H1 (cell line): ENCODE results near the gene AGRN. TPM values are rescaled to one million over a fixed set of nuclear protein-coding genes. Genes with fewer than 3 reads are reported as not detected.
A peak's percentile ranks its signal among the peaks of the same experiment; 100 is the strongest.

Experiments used
- CTCF ChIA-PET: fragments of 300-600 bp; sonication (Branson Sonifier 250); formaldehyde crosslinking; loops from one replicate; lab custom pipeline; 2021; ENCODE audit not compliant: partially characterized antibody; lab: Charles Lee
- POLR2A ChIA-PET: fragments of 300-600 bp; sonication (Branson Sonifier 250); formaldehyde crosslinking; loops from one replicate; lab custom pipeline; 2021; ENCODE audit warnings: inconsistent platforms; ENCODE audit not compliant: partially characterized antibody; lab: Charles Lee
- DNase-seq, 2 experiments: peaks; one replicate each; pipeline versions ENCODE4 v3.0.0 to v3.0.0-alpha.2; 2010 to 2022; ENCODE audit warnings: low spot score in 2 of 2, low read depth in 1 of 2, mixed read lengths in 1 of 2
- FAIRE-seq: peaks from 2 replicates; lab custom pipeline; 2011; peaks lifted over from hg19 to GRCh38; lab: Jason Lieb, UNC
- H2AFZ ChIP-seq: 2 replicates; pipeline ENCODE4 v1.8.1; 2012; ENCODE audit warnings: low read length, inconsistent platforms
- H2AK5ac ChIP-seq: 2 replicates; pipeline ENCODE4 v1.6.1; 2013; ENCODE audit warnings: low read depth, low read length
- H2BK120ac ChIP-seq: replicated peaks from 2 replicates; pipeline ENCODE3; 2013; ENCODE audit warnings: low read depth, low read length, inconsistent platforms
- H2BK12ac ChIP-seq: 2 replicates; pipeline ENCODE4 v1.6.1; 2013; ENCODE audit warnings: low read depth, low read length
- H2BK15ac ChIP-seq: 2 replicates; pipeline ENCODE4 v1.6.1; 2013; ENCODE audit warnings: low read length
- H2BK20ac ChIP-seq: 2 replicates; pipeline ENCODE4 v1.6.1; 2013; ENCODE audit warnings: low read length
- H2BK5ac ChIP-seq: 2 replicates; pipeline ENCODE4 v1.6.1; 2013; ENCODE audit warnings: low read depth, low read length
- H3K14ac ChIP-seq: 2 replicates; pipeline ENCODE4 v1.6.1; 2013; ENCODE audit warnings: inconsistent platforms; ENCODE audit not compliant: insufficient read length
- H3K18ac ChIP-seq: 2 replicates; pipeline ENCODE4 v1.6.1; 2013; ENCODE audit warnings: low read length; ENCODE audit errors: extremely low read depth
- H3K23ac ChIP-seq: 2 replicates; pipeline ENCODE4 v1.6.1; 2013; ENCODE audit warnings: inconsistent platforms; ENCODE audit not compliant: insufficient read length
- H3K23me2 ChIP-seq: 2 replicates; pipeline ENCODE4 v1.6.1; 2013; ENCODE audit warnings: low read depth, low read length
- H3K27ac ChIP-seq: 2 replicates; pipeline ENCODE4 v1.6.1; 2011; ENCODE audit warnings: low read depth, low read length, inconsistent platforms
- H3K27me3 ChIP-seq, 4 experiments: replicated peaks in 1 of 4; 1 replicate in 1 of 4; 2 replicates in 3 of 4; pipeline versions ENCODE4 v1.6.1 to v1.8.1; 2011 to 2013; ENCODE audit warnings: low read length in 3 of 4, mild to moderate bottlenecking in 3 of 4, inconsistent platforms in 2 of 4, mixed read lengths in 2 of 4, moderate library complexity in 1 of 4; ENCODE audit not compliant: control insufficient read depth in 3 of 4, insufficient read depth in 3 of 4; ENCODE audit errors: extremely low read depth in 1 of 4
- H3K36me3 ChIP-seq, 4 experiments: 2 replicates each; pipeline versions ENCODE4 v1.6.1 to v1.8.1; 2011 to 2013; ENCODE audit warnings: mild to moderate bottlenecking in 4 of 4, low read length in 3 of 4, moderate library complexity in 2 of 4, control low read depth in 1 of 4, inconsistent platforms in 1 of 4; ENCODE audit not compliant: insufficient read depth in 4 of 4, control insufficient read depth in 2 of 4
- H3K4ac ChIP-seq: replicated peaks from 2 replicates; pipeline ENCODE3; 2013; ENCODE audit warnings: low read length, low read depth, mixed read lengths, inconsistent platforms; ENCODE audit not compliant: insufficient read length
- H3K4me1 ChIP-seq, 4 experiments: replicated peaks in 1 of 4; 1 replicate in 1 of 4; 2 replicates in 3 of 4; pipeline versions ENCODE4 v1.6.1 to v1.8.1; 2011 to 2013; ENCODE audit warnings: low read length in 3 of 4, inconsistent platforms in 2 of 4, mixed read lengths in 1 of 4; ENCODE audit not compliant: insufficient read depth in 4 of 4, control insufficient read depth in 3 of 4
- H3K4me2 ChIP-seq, 2 experiments: 2 replicates each; pipeline versions ENCODE4 v1.6.1 to v1.8.1; 2011 to 2013; ENCODE audit warnings: low read depth in 2 of 2, low read length in 2 of 2, control low read depth in 1 of 2, inconsistent platforms in 1 of 2, mild to moderate bottlenecking in 1 of 2; ENCODE audit not compliant: insufficient read depth in 1 of 2
- H3K4me3 ChIP-seq, 4 experiments: fragments of 200-600, 300-600 bp in 1 of 4; sonication (generic), shearing (Covaris generic), sonication (Bioruptor Twin) in 1 of 4; 2 replicates each; pipeline versions ENCODE4 v1.5.1 to v1.8.1; 2011 to 2016; ENCODE audit warnings: low read length in 4 of 4, low read depth in 3 of 4, control low read depth in 2 of 4, inconsistent platforms in 2 of 4, mild to moderate bottlenecking in 2 of 4, mixed read lengths in 1 of 4, moderate library complexity in 1 of 4; ENCODE audit not compliant: insufficient read depth in 2 of 4; ENCODE audit errors: extremely low read depth in 1 of 4
- H3K56ac ChIP-seq: replicated peaks from 2 replicates; pipeline ENCODE3; 2013; ENCODE audit warnings: low read depth, mild to moderate bottlenecking, mixed read lengths, low read length, inconsistent platforms; ENCODE audit not compliant: insufficient read length
- H3K79me1 ChIP-seq: 2 replicates; pipeline ENCODE4 v1.6.1; 2013; ENCODE audit warnings: low read depth, low read length, control low read depth
- H3K79me2 ChIP-seq, 2 experiments: 2 replicates each; pipeline versions ENCODE4 v1.6.1 to v1.8.1; 2012 to 2013; ENCODE audit warnings: low read length in 2 of 2, mild to moderate bottlenecking in 2 of 2, inconsistent platforms in 1 of 2; ENCODE audit not compliant: insufficient read depth in 2 of 2, control insufficient read depth in 1 of 2
- H3K9ac ChIP-seq, 4 experiments: replicated peaks in 1 of 4; 1 replicate in 1 of 4; 2 replicates in 3 of 4; pipeline versions ENCODE4 v1.6.1 to v1.8.1; 2011 to 2013; ENCODE audit warnings: low read depth in 3 of 4, low read length in 3 of 4, control low read depth in 2 of 4, mild to moderate bottlenecking in 2 of 4, moderate library complexity in 2 of 4, inconsistent platforms in 1 of 4; ENCODE audit errors: extremely low read depth in 1 of 4
- H3K9me3 ChIP-seq, 2 experiments: 2 replicates each; pipeline versions ENCODE4 v1.6.1 to v1.8.1; 2012 to 2013; ENCODE audit warnings: mild to moderate bottlenecking in 2 of 2, moderate library complexity in 2 of 2, control low read depth in 1 of 2, inconsistent platforms in 1 of 2, low read depth in 1 of 2, low read length in 1 of 2, mixed read lengths in 1 of 2; ENCODE audit not compliant: insufficient read depth in 2 of 2
- H4K20me1 ChIP-seq, 2 experiments: replicated peaks in 1 of 2; 2 replicates each; pipeline versions ENCODE3 to v1.8.1; 2011 to 2013; ENCODE audit warnings: inconsistent platforms in 2 of 2, low read length in 2 of 2, mild to moderate bottlenecking in 1 of 2; ENCODE audit not compliant: insufficient read depth in 2 of 2, control insufficient read depth in 1 of 2
- H4K5ac ChIP-seq: 2 replicates; pipeline ENCODE4 v1.6.1; 2013; ENCODE audit warnings: low read length, low read depth, mixed read lengths, inconsistent platforms; ENCODE audit not compliant: insufficient read length
- H4K8ac ChIP-seq: 2 replicates; pipeline ENCODE4 v1.8.0; 2013; ENCODE audit warnings: mild to moderate bottlenecking, moderate library complexity, low read length, inconsistent platforms; ENCODE audit not compliant: insufficient read depth; ENCODE audit errors: extremely low read depth
- H4K91ac ChIP-seq: replicated peaks from 2 replicates; pipeline ENCODE3; 2013; ENCODE audit warnings: low read length, mixed read lengths, inconsistent platforms; ENCODE audit not compliant: insufficient read length
- ASH2L ChIP-seq: fragments of 200-600, 300-600 bp; sonication (generic); IDR thresholded peaks from one replicate; pipeline ENCODE4 v1.7.1; 2017; ENCODE audit warnings: low read length
- CEBPB ChIP-seq: IDR thresholded peaks from 2 replicates; pipeline ENCODE4 v1.6.1; 2012; ENCODE audit warnings: low read depth, low read length
- GABPA ChIP-seq: IDR thresholded peaks from 2 replicates; pipeline ENCODE4 v1.6.1; 2011; ENCODE audit warnings: mild to moderate bottlenecking, low read length, moderate library complexity, borderline replicate concordance; ENCODE audit not compliant: insufficient read depth
- GTF2F1 ChIP-seq: IDR thresholded peaks from 2 replicates; pipeline ENCODE4 v1.6.1; 2012; ENCODE audit warnings: low read depth, low read length, improper control_type of control experiment, borderline replicate concordance
- JUN ChIP-seq: IDR thresholded peaks from 2 replicates; pipeline ENCODE4 v1.6.1; 2011; ENCODE audit warnings: low read depth, mild to moderate bottlenecking, improper control_type of control experiment, low read length
- JUND ChIP-seq: IDR thresholded peaks from 2 replicates; pipeline ENCODE4 v1.6.1; 2011; ENCODE audit warnings: mild to moderate bottlenecking, improper control_type of control experiment, low read length
- NRF1 ChIP-seq: IDR thresholded peaks from 2 replicates; pipeline ENCODE4 v1.6.1; 2011; ENCODE audit warnings: mild to moderate bottlenecking, low read depth, low read length, improper control_type of control experiment
- POLR2A ChIP-seq, 2 experiments: IDR thresholded peaks; 1 replicate in 1 of 2; 2 replicates in 1 of 2; pipeline ENCODE4 v1.6.1; 2011; ENCODE audit warnings: low read depth in 2 of 2, low read length in 2 of 2, mild to moderate bottlenecking in 2 of 2; ENCODE audit errors: control extremely low read depth in 1 of 2
- RBBP5 ChIP-seq: IDR thresholded peaks from 2 replicates; pipeline ENCODE4 v1.7.1; 2012; ENCODE audit warnings: low read depth, mild to moderate bottlenecking, inconsistent platforms, low read length, moderate library complexity, borderline replicate concordance
- RFX5 ChIP-seq: IDR thresholded peaks from 2 replicates; pipeline ENCODE4 v1.6.1; 2011; ENCODE audit warnings: low read depth, low read length, improper control_type of control experiment, borderline replicate concordance
- SIRT6 ChIP-seq: IDR thresholded peaks from one replicate; pipeline ENCODE4 v1.7.1; 2012; ENCODE audit warnings: low read length, inconsistent platforms
- TAF7 ChIP-seq: optimal IDR thresholded peaks from 2 replicates; pipeline ENCODE3; 2011; ENCODE audit warnings: low read depth, mild to moderate bottlenecking, inconsistent platforms, low read length, moderate library complexity, borderline replicate concordance
- TCF12 ChIP-seq: IDR thresholded peaks from 2 replicates; pipeline ENCODE4 v1.6.1; 2011; ENCODE audit warnings: low read depth, mild to moderate bottlenecking, low read length
- USF2 ChIP-seq: IDR thresholded peaks from 2 replicates; pipeline ENCODE4 v1.6.1; 2011; ENCODE audit warnings: low read length, improper control_type of control experiment
- WGBS, 2 experiments: shearing (Covaris generic) in 1 of 2; methylation state at CpG; one replicate each; pipeline versions ENCODE4 v1.1.6 to v1.1.7; 2013 to 2015; ENCODE audit warnings: low lambda C conversion rate in 2 of 2, mixed read lengths in 2 of 2, inconsistent platforms in 1 of 2, low coverage in 1 of 2, missing lambda C conversion rate in 1 of 2; ENCODE audit not compliant: insufficient replicate concordance in 2 of 2, insufficient coverage in 1 of 2, insufficient read length in 1 of 2; ENCODE audit errors: extremely low coverage in 1 of 2, missing lambda C conversion rate in 1 of 2; 5-methylcytosine and 5-hydroxymethylcytosine counted together
- polyA plus RNA-seq, 7 experiments: library from polyadenylated mRNA; depleted of rRNA in 3 of 7; stranded (reverse) in 5 of 7; unstranded in 2 of 7; fragments of >200 nt in 5 of 7; fragments of 200-250 nt in 2 of 7; gene quantifications; 1 replicate in 5 of 7; 2 replicates in 1 of 7; 4 replicates in 1 of 7; pipeline versions ENCODE4 v1.2.1 to v1.2.3, GENCODE V29; 2011 to 2013; ENCODE audit warnings: missing spikeins in 2 of 7, mixed read lengths in 2 of 7
- total RNA-seq: library from RNA; stranded (reverse); fragmentation: NEBNext Ultra II Directional; extraction: Animal tissue kit (Norgen Biotek cat#: 25700); gene quantifications from 2 replicates; pipeline ENCODE4 v1.2.1, GENCODE V29; 2021

The AGRN gene
- total and polyA plus RNA-seq, 2 of the 8 experiments (the other 6 are each of a cell fraction or from before 2014, with no cell fraction given), result 52.3 to 155 TPM

GRCh38 chr1:1011396-1011949 lies 8.4 kb upstream of the AGRN start:
- Histone ChIP-seq H3K23ac (no peak overlapping the region), H3K23me2 (peaks cover 6% of the 10 kb centered on the region), H4K91ac (no peak overlapping the region), H3K4me2 (no peak overlapping the region), H3K4me1 (peaks cover 0 to 21% (median 15%) of the 10 kb centered on the region in 4 experiments; a peak in 6 of 7 replicates), H4K5ac (no peak overlapping the region), H3K27me3 (peaks cover 0 to 3% (median 1%) of the 10 kb centered on the region in 4 experiments; a peak in 4 of 7 replicates), H3K79me2 (no peaks in the 10 kb centered on the region), H2BK12ac (no peak overlapping the region), H3K79me1 (no peaks in the 10 kb centered on the region), H4K20me1 (no peaks in the 10 kb centered on the region), H3K9ac (no peak overlapping the region), H2AK5ac (0 out of 2 replicates have a peak overlapping the region, but pooled peaks have one; percentile 25), H2BK20ac (no peak overlapping the region), H2BK15ac (no peak overlapping the region), H2AFZ (no peak overlapping the region), H3K18ac (no peak overlapping the region), H3K4me3 (no peak overlapping the region), H2BK120ac (no peak overlapping the region), H3K9me3 (no peaks in the 10 kb centered on the region), H3K56ac (no peak overlapping the region), H3K36me3 (no peaks in the 10 kb centered on the region), H4K8ac (no peak overlapping the region), H3K4ac (no peak overlapping the region), H3K27ac (no peak overlapping the region), H2BK5ac (no peak overlapping the region), H3K14ac (no peak overlapping the region)
- POLR2A ChIA-PET, result interaction anchor here (5.3 kb wide), 1 partner anchor 8 kb away, joined by 40 read pairs; no protein-coding TSS in a partner anchor
- FAIRE-seq (no peak), DNase-seq (no peak)
- CTCF ChIA-PET, result interaction anchor here (1.5 to 7.8 kb wide), 2 partner anchors 10 to 28 kb away, joined by 5 to 60 read pairs; partner anchors contain the start of gene HES4
- 82% methylated on average over 14 of the region's 14 CpGs; no CpG with 5 or more reads in 1 of the 2 experiments for WGBS, 2 experiments
- no peak for TF ChIP-seq GTF2F1
- no peak for TF ChIP-seq RBBP5
- no peak for TF ChIP-seq JUND
- no peak for TF ChIP-seq USF2
- TF ChIP-seq GABPA, result no peak
- no peak for TF ChIP-seq ASH2L
- no peak for TF ChIP-seq RFX5
- no peak for TF ChIP-seq JUN
- TF ChIP-seq SIRT6, result no peak
- TF ChIP-seq POLR2A (IDR thresholded peaks at IDR 0.05; ENCODE audit: control extremely low read depth in 1 of 2, low read depth in 2 of 2, low read length in 2 of 2), result no peak
- no peak for TF ChIP-seq NRF1
- no peak for TF ChIP-seq CEBPB
- no peak for TF ChIP-seq TAF7
- no peak for TF ChIP-seq TCF12
